Measurements from ENCODE around the gene SPI1.
"Not testable (repeated sequence)": the region's sequence is repeated elsewhere in the genome, so short reads cannot be mapped to it uniquely, and the experiment has no call there.

SPI1 gene

GRCh38 chr11:47324520-47324919 is 53.8 kb downstream of the SPI1 start:
- no peak for DNase-seq (ENCODE audit: low read depth)

- no peak for DNase-seq (ENCODE audit: low read depth)
Measured at GRCh38 chr11:47318166-47318565, 60.2 kb downstream of the SPI1 start.

- DNase-seq (ENCODE audit: low read depth): no peak
Measured at GRCh38 chr11:47317064-47317828, 61.1 kb downstream of the SPI1 start.

DNA sequence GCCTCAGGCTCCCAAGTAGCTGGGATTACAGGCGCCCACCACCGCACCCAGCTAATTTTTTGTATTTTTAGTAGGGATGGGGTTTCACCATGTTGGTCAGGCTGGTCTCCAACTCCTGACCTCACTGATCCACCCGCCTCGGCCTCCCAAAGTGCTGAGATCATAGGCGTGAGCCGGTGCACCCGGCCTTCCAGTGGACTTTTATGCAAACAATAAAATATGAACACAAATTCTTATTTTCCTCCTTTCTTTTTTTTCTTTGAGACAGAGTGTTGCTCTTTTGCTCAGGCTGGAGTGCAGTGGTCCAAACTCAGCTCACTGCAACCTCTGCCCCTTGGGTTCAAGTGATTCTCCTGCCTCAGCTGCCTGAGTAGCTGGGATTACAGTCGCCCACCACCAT is 61.8 kb downstream of the SPI1 start:
- DNase-seq (ENCODE audit: low read depth): not testable (repeated sequence)

GRCh38 chr11:47314992-47315391 is 63.4 kb downstream of the SPI1 start:
- no peak for DNase-seq (ENCODE audit: low read depth)

GRCh38 chr11:47308050-47308823 is 70.1 kb downstream of the SPI1 start:
- DNase-seq (ENCODE audit: low read depth): no peak

DNA sequence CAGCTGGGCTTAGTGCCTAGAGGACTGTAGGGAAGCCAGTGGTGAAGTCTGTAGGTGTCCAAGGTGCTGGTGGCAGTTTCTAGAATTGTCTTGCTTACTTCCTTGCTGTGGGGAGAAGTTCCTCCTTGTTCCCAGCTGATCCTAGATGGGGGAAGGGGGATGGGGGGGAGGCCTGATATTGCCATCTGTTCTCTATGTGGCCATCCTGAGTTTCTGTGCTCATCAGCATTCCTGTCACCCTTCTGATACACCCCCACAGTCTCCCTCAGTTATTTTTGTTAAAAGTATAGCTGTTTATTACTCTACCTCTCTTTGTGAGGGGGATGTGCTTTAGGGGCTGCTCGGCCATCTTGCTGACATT is 71.9 kb downstream of the SPI1 start:
- DNase-seq (ENCODE audit: low read depth): no peak

DNA sequence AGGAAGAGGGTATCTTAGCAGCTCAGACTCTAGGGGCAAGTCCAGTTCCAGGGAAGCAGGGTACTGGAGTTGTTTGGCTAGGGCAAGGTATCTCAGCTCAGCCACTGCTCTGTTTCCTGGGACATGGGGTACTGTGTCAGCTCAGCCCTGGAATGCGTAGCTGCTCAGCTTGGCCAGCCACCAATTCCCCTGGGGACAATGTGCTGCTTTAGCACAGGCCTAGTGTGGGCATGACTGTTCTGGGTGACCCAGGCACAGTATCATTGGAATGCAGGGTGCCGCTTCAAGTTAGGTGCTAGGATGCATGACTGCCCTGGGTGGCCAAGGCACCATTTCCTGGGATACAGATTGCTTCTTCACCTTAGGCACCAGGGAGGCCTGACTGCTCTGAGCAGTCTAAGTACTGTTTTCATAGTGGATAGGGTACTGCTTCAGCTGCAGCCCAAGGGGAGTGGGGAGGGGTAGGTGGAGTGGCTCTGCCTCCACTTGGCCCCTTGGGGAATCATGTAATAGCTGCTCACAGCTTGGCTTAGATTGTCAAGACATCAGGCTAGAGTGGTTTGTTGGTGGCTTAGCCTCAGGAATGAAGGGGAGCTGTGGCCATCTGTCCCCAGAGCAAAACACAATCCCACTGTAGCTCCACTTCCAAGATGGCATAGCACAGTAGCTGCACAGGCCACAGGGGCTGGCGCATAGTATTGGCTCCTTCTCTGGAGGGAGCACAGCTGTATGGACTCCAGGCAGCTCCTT is 72.4 kb downstream of the SPI1 start:
- no peak for DNase-seq (ENCODE audit: low read depth)
